Stimulated activated CD8-positive, alpha-beta memory T cell treated with anti-CD3 and anti-CD28 coated beads, Interleukin-12 subunit alpha, Interleukin-12 subunit beta, amount 100 ng/mL, for 1 hour (primary cell): Measurements from ENCODE around the gene GET3.
"Not testable (repeated sequence)": the region's sequence is repeated elsewhere in the genome, so short reads cannot be mapped to it uniquely, and the experiment has no call there.

Experiments used
- DNase-seq: peaks from one replicate; pipeline ENCODE4 v3.0.0-alpha.2; 2020; ENCODE audit warnings: low read depth

The GET3 gene

DNA sequence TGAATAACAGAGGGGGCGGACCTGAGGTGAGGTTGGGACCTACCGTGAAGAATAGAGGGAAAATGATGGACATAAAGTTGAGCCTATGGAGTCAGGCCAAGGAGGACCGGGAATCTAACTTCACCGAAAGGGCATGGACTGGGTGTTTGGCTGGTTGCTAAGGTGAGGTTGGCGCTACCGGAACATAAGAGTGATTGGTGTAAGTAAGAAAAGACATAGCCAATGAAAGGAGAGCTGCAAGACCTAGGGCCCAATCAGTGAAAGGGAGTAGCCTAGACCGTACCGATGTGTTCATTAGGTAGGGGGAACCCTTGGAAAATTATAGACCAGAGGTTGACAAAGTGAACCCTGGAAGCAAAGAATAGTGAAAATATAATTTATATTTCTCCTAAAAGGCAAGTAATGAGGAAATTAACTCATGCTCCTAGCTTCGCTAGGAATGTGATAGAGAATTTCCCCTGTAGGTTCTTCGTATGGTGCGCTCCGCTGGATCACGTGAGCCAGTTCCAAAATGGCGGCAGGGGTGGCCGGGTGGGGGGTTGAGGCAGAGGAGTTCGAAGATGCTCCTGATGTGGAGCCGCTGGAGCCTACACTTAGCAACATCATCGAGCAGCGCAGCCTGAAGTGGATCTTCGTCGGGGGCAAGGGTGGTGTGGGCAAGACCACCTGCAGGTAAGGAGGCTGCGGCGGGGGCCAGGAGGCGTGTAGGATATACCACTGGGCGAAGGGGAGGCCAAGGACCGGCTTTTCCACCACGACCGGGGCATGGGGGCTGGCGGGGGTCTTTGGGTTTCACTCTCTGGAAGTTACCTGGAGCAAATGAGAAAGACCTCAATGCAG is at the start of gene GET3:
GET3 (plus strand) TSS at position 503 of the 840 bp plus-strand sequence; CDS start at position 512, 9 bp downstream.
- peak; percentile 68 for DNase-seq

DNA sequence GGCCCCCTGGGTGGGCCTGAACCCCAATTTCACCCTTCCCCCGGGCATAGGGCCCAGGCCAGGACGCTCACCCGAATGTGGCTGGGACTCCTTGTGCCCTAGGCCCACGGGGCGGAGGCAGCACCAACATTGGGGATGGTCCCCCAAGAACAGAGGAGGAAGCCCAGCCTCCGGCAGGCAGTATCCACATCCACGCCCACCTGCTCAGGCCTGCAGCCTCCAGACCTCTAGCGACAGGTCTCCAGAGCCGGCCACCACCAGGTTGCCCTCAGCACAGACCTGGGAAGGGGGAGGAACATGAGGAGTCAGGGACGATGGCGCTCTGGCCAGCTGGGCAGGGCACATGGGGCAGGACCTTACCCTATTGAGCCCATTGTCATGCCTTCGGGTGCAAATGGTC is 48.3 kb upstream of the GET3 start:
- no peak for DNase-seq

DNA sequence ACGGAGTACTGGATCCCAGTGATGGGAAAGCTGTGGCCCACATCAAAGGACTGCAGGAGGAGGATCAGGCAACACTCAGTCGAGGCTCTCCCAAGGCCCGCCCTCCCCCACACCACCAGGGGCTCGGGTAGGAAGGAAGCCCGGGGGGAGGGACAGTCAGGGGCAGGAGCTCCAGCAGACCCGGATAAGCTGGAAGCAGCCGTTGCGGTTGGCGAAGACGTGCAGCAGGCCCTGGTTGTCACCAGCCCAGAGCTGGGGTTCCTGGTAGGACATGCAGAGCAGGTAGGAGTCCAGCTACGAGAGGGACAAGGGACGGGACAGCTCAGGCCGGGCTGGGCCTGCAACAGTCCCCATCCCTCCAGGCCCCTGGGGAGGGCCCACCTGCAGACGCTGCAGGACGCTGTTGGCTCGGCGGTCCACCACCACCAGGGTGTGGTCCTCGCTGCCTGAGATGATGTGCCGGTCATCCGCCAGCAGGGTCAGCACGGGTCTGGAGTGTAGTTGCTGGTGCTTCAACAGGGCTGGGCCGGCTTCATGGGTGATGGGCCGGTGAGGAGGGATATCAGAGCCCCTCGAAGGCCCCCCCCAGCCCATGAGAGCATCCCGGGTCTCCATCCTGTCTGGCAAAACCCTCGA is 47.6 kb upstream of the GET3 start:
- no peak for DNase-seq

DNA sequence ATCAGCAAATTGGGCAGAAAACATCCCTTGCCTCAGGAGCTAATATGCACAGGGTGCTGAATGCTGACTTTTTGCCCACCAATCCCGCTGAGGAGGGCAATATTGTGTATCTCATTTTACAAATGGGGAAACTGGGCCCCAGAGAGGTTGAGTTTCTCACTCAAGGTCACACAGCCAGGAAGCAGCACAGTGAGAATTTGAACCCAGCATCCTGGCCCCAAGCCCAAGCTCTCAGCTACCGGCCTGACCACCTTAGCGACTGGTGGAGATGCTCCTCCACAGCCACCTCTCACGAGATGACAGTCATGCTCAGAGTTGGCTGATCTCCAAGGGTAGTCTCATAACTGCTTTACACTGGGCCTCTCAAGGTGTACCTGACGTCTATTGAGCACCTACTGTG is 44.3 kb upstream of the GET3 start:
- no peak for DNase-seq

DNA sequence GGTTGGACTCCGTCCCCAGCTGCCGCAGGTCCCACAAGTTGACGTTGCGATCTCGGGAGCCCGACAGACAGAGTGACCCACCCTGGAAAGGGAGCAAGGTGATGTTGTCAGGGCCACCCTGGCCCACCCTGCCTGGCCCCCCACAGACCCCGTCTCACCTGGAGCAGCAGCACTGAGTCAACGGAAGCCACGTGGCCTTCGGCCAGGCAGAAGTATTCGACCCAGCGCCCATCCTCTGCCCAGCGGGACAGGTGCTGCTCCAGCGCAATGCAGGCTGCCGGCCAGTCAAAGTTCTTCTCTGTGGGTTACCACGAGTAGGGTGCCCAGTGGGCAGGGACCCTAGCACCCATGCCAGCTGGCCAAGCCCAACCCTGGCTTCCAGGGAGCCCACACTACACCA is 42.7 kb upstream of the GET3 start:
- no peak for DNase-seq

DNA sequence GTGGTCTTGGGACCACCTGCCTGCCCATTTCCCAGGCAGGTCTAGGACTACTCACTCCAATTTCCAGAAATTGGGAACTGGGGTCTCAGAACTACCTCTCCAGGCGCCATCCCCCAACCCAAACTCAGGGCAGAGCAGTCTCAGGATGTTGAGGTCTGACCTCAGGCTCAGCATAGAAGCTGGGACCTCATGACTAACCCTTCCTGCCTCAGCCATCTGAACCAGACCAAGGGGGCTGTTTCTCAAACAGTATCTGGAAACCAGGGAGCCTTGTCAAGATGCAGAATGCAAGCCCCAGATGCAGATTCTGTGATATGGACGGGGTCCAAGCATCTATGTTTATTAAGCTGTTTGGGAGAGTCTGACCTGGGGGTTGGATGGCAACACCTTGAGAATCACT is 42.2 kb upstream of the GET3 start:
- DNase-seq = no peak

DNA sequence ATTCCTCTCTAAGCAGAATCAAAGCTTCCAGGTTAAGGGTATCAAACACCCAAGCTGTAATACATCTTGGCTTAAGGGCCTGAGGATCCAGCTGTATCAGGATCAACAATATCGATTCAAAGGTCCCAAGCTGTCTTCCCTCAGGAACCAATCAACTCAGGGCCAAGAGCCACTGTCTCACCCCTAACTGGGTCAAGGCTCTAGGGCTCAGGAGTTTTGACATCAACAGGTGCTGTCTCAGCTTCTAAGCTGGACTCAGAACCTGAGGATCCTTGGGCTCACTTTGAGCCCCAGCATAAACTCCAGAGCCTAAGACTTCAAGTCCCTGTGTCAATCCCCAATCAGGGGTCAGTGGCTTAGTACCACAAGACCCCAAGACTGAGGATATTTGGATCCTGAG is 41.8 kb upstream of the GET3 start:
- no peak for DNase-seq

DNA sequence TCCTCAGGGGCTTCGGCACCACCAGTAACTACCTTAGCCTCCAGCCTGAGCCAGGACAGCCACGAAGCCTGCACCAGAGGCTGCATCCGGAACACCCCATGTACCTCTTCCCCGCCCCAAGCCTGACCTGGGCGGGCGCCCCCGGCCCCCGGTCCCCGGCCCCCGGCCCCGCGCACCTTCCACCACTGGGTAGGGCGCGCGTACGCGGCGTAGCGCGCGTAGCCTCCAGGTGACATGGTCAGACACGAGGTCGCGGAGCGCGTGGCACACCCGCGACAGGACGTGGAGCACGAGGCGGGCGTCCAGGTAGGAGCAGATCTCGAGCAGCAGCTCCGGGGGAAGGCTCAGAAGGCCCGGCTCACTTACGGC is 41.3 kb upstream of the GET3 start:
- no peak for DNase-seq

DNA sequence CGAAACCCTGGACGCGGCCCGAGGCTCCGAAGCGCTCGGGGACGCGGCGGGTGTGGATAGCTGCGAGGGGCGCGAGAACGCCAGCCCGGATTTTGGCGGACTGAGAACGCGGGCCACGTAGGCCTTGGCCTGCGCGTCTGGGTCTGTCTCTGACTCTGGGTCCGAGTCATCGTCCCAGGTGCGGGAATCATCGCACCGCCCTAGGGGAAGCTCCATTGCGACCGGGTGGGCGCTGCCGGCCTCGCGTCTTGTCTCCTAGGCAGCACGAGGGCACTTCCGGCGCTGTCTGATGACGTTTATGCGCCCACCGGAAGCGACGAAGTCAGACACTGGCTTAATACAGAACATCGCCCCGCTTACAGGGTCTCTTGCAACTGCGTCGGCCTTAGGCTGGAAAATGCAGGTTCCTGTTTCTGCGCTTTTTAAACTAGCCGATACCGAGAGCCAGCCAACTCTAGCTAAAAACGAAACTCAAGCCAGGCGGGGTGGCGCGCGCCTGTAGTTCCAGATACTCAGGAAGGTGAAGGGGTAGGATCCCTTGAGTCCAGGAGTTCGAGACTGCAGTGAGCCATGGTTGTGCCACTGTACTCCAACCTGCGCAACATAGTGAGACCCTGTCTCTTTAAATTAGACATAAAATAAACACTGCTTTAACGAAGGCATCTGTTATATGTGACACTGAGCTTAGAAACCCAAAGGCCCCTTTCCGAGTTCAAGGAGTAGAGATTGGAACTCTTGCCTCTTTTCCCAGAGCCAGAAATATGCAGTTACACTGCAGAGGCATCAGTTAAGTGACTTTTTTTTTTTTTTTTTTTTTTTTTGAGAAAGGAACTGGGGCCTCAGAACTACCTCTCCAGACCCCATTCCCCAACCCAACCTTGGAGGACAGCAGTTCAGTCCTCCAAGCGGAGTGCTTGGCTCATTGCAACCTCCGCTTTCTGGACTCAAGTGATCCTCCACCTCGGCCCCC is 40.6 kb upstream of the GET3 start, which contains the start of gene FBXW9:
FBXW9 (minus strand) TSS at position 266 of the 970 bp plus-strand sequence; CDS start at position 216, 50 bp downstream.
- DNase-seq = peak; percentile 98

DNA sequence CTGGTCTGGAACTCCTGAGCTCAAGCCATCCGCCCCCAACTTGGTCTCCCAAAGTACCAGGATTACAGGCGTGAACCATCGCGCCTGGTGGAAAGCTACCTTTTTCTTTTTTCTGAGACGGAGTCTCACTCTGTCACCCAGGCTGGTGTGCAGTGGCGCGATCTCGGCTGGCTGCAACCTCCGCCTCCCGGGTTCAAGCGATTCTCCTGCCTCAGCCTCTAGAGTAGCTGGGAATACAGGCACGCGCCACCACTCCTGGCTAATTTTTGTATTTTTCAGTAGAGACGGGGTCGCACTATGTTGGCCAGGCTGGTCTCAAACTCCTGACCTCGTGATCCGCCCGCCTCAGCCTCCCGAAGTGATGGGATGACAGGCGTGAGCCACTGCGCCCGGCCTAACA is 39.9 kb upstream of the GET3 start:
- not testable (repeated sequence) for DNase-seq

DNA sequence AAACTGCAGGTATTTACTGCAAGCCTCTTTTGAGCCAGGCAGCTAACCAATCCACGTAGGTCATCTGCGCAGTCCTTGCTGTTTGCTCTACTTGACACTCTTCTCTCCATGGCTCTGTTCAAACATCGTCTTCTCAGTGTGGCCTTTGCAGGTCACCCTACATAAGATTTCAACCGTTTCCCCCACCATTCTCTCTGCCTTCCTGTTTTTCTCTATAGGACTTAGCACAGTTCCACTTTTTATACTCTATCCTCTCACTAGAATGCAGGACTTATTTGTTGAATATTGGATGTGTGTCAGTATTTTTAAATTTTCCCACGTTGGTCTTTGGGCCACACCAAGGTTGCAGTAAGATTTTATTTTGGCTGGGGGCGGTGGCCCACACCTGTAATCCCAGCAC is 39.2 kb upstream of the GET3 start:
- no peak for DNase-seq

DNA sequence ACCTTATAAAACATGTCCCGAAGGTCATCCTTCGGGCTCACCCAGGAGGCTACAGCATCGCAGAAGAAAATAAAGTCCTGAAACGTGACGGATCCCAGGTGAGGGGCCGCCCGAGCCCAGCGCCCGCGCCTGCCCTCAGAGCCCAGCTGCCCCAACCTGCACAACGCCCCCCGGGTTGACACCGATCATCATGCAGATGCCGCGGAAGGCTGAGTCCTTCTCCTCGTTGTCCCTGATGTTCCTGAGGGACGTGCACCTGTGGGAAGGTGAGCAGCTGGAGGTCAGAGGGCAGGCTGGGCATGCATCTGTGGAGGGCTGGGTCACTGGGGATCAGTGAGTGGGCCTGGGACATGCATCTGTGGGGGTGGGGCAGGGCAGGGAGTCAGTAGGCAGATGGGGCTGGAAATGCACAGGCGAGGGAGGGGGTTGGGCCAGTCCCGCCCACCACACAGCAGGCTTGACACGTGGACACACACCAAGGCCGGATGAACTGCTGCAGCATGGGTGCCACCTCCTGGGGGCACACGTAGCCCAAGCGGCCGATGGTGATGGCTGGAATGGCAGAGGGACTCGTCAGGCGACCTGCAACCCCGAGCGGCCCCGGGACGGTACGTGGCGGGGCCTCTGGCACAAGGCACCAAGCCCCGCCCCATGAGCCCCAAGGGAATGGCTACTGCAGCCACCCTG is 35.6 kb upstream of the GET3 start:
- no peak for DNase-seq

DNA sequence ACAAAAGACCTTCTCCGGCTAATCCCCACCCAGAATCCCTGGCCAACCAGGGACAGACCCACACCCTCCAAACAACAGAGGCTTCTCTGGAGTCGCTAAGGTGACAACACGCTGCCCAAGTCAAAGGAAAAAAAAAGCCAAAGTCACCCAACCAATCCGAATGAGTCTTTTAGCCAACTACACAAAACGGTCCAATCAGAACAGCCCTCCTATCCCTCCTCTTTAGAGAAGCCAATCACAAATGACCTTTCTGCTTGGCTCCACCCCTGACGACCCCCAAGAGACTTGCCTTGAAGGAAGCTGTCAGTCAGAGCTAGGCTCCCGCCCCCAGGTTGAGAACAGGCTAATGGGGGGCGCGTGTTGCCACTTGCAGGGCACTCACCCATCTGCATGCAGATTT is 34.3 kb upstream of the GET3 start:
- no peak for DNase-seq

DNA sequence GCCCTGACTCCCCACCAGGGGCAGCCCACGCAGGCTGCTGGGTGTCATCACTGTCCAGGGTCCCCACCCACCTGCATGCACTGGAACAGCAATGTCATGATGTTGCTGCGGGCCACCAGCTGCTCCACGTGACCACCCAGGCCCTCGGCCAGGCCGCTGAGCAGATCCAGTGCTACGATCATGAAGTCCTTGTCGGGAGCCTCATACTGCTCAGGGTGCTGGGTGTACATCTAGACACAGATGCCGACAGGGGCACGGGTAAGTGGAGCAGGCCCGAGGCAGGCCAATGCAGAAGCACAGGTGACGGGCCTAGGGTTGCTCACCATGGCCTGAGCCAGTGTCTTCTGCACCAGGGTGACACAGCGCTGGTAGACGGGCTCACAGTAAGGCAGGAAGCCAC is 32.1 kb upstream of the GET3 start:
- no peak for DNase-seq

DNA sequence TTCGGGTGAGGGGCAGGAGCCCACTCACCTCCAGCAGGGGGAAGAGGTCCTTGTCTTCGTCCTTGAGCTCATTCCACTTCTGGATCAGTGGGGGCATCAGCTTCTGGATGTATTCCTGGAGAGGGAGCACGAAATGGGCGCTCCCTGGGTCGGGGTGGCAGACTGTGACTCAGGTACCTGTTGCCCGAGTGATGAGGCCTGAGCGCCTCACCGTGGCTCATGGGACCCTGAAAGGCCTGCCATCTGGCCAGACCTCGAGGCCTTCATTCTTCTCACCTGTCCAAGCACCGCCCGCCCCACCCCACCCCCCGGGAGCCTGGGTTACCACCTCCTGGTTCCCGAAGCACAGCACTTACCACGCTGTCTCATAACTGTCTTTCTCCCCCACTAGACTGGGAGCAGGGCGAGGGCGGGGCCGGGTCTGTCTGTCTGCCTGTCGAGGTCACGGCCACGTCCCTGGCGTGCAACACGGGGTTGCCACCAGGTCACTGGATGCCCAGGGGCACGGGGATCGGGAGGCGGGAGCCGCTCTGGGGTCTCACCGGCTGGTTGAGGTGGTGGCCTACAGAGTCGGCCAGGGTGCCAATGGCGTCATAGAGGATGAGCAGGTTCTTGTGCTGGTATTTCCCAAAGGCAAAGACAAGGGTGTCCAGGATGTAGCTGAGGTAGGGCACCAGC is 31.5 kb upstream of the GET3 start:
- DNase-seq = no peak

DNA sequence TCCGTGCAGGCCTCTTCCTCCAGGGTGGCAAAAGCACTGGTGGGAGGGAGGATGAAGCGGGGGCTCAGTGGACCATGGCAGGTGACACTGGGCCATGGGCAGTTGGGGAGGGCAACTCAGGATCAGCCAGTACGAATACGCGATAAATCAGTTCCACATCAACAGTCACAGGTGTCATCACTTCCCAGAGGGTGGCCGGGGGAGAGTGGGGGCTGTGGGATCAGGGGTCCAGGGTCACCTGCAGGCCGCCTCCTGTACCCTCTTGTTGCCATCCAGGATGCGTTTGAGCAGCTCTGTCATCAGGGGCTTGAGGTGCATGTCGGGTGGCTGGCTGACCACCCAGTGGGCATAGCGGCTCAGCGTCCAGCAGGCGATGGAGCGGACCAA is 31.0 kb upstream of the GET3 start:
- DNase-seq = no peak

DNA sequence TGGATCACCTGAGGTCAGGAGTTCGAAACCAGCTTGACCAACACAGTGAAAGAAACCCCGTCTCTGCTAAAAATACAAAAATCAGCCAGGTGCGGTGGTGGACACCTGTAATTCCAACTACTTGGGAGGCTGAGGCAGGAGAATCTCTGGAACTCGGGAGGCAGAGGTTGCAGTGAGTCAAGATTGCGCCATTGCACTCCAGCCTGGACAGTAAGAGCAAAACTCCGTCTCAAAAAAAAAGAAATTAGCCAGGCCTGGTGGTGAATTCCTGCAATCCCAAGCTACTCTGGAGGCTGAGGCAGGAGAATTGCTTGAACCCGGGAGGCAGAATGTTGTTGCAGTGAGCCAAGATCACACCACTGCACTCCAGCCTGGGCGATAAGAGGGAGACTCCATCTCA is 28.7 kb upstream of the GET3 start:
- no peak for DNase-seq

DNA sequence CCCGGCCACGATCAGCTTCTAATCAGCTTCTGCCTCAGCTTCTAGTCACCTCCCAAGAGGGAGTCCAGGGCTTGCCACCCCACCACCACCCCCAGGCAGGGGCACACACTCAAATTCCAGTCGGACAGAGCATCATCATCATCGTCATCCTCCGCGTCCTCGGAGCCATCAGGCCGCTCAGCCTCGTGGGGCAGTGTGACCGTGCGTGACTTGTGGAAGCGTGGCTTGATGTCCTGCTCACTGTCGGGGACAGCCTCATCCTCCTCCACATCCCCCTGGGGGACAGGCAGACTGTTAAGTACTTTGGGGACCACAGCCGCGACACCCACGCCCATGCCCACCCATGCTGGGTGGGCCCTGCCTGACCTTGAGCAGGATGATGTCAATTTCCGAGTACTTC is 26.1 kb upstream of the GET3 start:
- DNase-seq = no peak

DNA sequence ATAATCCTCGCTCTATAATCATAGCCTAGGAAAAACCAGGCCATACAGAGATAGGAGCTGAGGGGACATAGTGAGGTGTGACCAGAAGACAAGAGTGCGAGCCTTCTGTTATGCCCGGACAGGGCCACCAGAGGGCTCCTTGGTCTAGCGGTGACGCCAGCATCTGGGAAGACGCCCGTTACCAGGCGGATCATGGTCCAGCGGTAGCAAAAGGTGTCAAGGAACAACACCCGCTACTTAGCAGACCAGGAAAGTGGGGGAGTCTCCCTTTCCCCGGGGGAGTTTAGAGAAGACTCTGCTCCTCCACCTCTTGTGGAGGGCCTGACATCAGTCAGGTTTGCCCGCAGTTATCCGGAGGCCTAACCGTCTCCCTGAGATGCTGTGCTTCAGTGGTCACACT is 25.2 kb upstream of the GET3 start:
- DNase-seq = not testable (repeated sequence)

DNA sequence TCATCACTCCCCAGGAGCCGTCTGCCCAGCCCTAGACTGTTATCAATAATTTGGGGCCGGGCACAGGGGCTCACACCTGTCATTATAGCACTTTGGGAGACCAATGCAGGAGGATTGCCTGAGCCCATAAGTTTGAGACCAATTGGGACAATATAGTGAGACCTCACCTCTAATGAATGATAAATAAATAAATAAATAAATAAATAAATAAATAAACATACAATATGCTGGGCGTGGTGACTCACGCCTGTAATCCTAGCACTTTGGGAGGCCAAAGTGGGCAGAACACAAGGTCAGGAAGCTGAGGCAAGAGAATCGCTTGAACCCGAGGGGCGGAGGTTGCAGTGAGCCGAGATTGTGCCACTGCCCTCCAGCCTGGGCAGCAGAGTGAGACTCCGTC is 24.0 kb upstream of the GET3 start:
- DNase-seq = not testable (repeated sequence)

DNA sequence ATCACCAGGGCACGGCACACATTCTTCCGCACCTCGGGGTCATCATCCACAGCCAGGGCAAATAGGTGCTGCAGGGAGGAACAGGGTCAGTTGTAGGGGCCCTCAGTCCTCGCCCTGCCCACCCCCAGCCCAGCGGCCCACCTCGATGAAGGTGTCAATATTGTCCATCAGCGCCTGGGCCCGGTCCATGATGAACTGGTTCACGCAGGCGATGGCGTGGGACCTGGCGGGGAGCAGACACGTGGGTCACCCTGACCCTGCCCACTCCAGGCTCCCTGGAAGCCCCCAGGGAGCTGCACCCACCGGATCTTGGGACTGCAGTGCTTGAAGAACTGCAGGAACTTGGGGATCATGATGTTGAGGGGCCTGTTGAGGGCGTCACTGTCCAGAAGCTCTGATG is 22.2 kb upstream of the GET3 start:
- no peak for DNase-seq
